Erythroblast (primary cell): ENCODE data around the gene FBXW7.

ENCODE experiments used
- GATA1 ChIP-seq: IDR thresholded peaks from 2 replicates; pipeline ENCODE4 v1.6.1; 2011; ENCODE audit warnings: low read depth, mild to moderate bottlenecking, control low read depth, low read length, moderate library complexity
- POLR2A ChIP-seq: IDR thresholded peaks from 2 replicates; pipeline ENCODE4 v1.6.1; 2011; ENCODE audit warnings: mild to moderate bottlenecking, low read length

DNA sequence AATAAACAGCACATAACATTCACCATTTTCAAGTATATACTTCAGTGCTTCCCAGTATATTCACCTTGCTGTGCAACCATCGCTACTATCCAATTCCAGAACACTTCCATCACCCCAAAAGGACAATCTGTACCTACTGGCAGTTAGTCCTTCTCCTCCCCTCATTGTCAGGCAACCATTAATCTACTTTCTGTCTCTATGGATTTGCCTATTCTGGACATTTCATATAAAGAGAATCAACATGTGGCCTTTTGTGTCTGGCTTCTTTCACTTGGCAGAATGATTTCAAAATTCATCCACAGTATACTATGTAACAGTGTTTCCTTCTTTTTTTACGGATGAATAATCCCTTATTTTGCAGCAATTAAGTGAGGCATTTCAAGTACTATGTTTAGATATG is 189.4 kb downstream of the FBXW7 start:
- TF ChIP-seq POLR2A (no peak), GATA1 (no peak)
